ENCODE measurements around the gene CAMP. TPM values are rescaled to one million over a fixed set of nuclear protein-coding genes. Genes with fewer than 3 reads are reported as not detected.
A peak's percentile ranks its signal among the peaks of the same experiment; 100 is the strongest.

Gene CAMP
- total RNA-seq, 4 donors from 2014 or later, result not detected

DNA sequence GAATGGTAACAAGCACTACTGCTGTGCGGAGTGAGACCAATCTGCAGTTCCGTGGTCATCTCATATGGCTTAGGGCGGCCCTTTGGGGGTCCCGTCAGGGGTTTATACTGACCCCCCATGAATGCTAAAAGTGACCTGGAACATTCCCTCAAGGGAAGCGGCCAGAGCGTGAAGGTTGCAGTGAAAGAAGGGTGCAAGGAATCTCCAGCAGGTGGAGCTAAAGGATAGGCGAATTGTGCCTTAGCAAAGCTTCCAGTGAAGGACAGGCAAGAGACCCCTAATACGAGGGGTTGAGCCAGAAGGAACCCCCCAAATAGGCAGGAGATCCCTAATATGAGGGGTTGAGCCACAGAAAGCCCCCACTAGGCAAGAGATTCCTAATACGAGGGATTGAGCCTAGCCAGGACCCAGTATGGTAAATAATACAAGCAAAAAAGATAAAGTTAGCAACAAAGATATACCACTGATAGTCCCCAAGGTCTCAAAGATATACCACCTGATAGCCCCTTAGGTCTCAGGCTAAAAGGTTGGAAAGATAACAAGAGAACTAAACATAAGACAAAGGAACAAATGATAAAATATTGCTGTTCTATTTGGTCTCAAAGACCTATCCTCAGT lies 50.4 kb downstream of the CAMP start:
- H3K9me3 ChIP-seq, result no peaks in the 10 kb centered on the region
- H3K27ac ChIP-seq, result no peak overlapping the region
- no peaks in the 10 kb centered on the region for H3K36me3 ChIP-seq
- WGBS, result 10% methylated on average over 9 of the region's 9 CpGs
- no peak for DNase-seq (ENCODE audit: low spot score in 2 of 2)
- H3K4me1 ChIP-seq, result peaks cover 22% of the 10 kb centered on the region
- H3K27me3 ChIP-seq, result no peaks in the 10 kb centered on the region
- TF ChIP-seq EP300 (IDR thresholded peaks at IDR 0.05) (no peak), POLR2A (IDR thresholded peaks at IDR 0.05) (no peak)
- TF ChIP-seq, protein P1, sequence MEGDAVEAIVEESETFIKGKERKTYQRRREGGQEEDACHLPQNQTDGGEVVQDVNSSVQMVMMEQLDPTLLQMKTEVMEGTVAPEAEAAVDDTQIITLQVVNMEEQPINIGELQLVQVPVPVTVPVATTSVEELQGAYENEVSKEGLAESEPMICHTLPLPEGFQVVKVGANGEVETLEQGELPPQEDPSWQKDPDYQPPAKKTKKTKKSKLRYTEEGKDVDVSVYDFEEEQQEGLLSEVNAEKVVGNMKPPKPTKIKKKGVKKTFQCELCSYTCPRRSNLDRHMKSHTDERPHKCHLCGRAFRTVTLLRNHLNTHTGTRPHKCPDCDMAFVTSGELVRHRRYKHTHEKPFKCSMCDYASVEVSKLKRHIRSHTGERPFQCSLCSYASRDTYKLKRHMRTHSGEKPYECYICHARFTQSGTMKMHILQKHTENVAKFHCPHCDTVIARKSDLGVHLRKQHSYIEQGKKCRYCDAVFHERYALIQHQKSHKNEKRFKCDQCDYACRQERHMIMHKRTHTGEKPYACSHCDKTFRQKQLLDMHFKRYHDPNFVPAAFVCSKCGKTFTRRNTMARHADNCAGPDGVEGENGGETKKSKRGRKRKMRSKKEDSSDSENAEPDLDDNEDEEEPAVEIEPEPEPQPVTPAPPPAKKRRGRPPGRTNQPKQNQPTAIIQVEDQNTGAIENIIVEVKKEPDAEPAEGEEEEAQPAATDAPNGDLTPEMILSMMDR (IDR thresholded peaks at IDR 0.05), result peak; percentile 65 to 76
- no peak overlapping the region for H3K4me3 ChIP-seq

DNA sequence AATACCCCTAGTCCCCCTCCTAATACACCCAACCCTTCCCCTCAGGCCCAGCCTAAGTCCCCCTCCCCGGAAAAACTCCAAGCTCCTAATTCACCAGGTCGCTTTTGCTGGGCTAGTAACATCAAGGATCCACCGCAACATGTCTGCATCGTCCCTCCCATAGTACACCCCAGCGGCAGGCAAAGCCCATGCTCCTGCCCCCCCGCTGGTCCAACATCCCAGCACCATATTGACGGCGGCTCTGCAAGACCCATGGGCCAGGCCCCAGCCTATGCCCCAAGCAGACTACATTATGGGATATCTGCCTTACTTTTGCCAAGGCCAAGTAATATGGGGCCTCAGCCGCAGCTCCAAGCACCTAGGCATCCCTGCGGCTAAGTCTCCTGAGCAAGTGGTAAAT lies 51.2 kb downstream of the CAMP start:
- no peaks in the 10 kb centered on the region for H3K9me3 ChIP-seq
- no peaks in the 10 kb centered on the region for H3K27me3 ChIP-seq
- H3K27ac ChIP-seq, result no peak overlapping the region
- no peaks in the 10 kb centered on the region for H3K36me3 ChIP-seq
- TF ChIP-seq EP300 (IDR thresholded peaks at IDR 0.05), result no peak
- TF ChIP-seq POLR2A (IDR thresholded peaks at IDR 0.05), result no peak
- TF ChIP-seq, protein P1 (IDR thresholded peaks at IDR 0.05), result no peak
- no peak for TF ChIP-seq POLR2AphosphoS5 (IDR thresholded peaks at IDR 0.05)
- no peak overlapping the region for H3K4me3 ChIP-seq
- WGBS, result 83% methylated on average over 10 of the region's 10 CpGs
- peaks cover 15% of the 10 kb centered on the region for H3K4me1 ChIP-seq
- DNase-seq (ENCODE audit: low spot score in 2 of 2), result no peak

Other genes with a start within 250 kb of the CAMP start
- gene MAP4, start 207.1 kb upstream of the CAMP start, total RNA-seq, result 100 to 1,000 TPM; 132 to 162 (median 144) TPM
- 1 to 10 TPM in 1 of 4 donors, under 1 TPM in 2, not detected in 1; 0.55 to 6.8 (median 0.98) TPM for gene CDC25A, start 35.1 kb upstream of the CAMP start, total RNA-seq
- 10 to 100 TPM in 3 of 4 donors, 1 to 10 TPM in 1; 8.7 to 25.2 (median 14.6) TPM for gene ZNF589, start 17.6 kb downstream of the CAMP start, total RNA-seq
- 10 to 100 TPM; 16.9 to 27.6 (median 20.6) TPM for gene NME6, start 77.9 kb downstream of the CAMP start, total RNA-seq
- gene SPINK8, start 110.2 kb downstream of the CAMP start, total RNA-seq, result not detected
- not detected for gene FBXW12, start 148.7 kb downstream of the CAMP start, total RNA-seq
- 100 to 1,000 TPM; 188 to 384 (median 220) TPM for gene PLXNB1, start 206.6 kb downstream of the CAMP start, total RNA-seq
- gene CCDC51, start 216.6 kb downstream of the CAMP start, total RNA-seq, result 10 to 100 TPM in 3 of 4 donors, 1 to 10 TPM in 1; 6.4 to 18.7 (median 13.6) TPM
- 100 to 1,000 TPM; 122 to 281 (median 190) TPM for gene TMA7, start 216.8 kb downstream of the CAMP start, total RNA-seq
- 10 to 100 TPM in 2 of 4 donors, 1 to 10 TPM in 2; 8.7 to 12.7 (median 10.2) TPM for gene ATRIP, start 223.2 kb downstream of the CAMP start, total RNA-seq

Measured in suprapubic skin (tissue), 4 donors.